Caco-2 (cell line): ENCODE results near the gene NPTX1. TPM values are rescaled to one million over a fixed set of nuclear protein-coding genes. Genes with fewer than 3 reads are reported as not detected.

Experiments used
- BruUV-seq: library from RNA; stranded (reverse); fragments of 400-500 nt; replicated peaks from 2 replicates; lab custom pipeline; 2021; lab: Mats Ljungman, UMichigan
- CTCF ChIA-PET: fragments of 300-600 bp; sonication (Branson Sonifier 250); formaldehyde crosslinking; loops from one replicate; lab custom pipeline; 2022; ENCODE audit warnings: antibody characterized with exemption; lab: Charles Lee
- POLR2A ChIA-PET: fragments of 300-600 bp; sonication (Branson Sonifier 250); formaldehyde crosslinking; loops from one replicate; lab custom pipeline; 2022; ENCODE audit warnings: antibody characterized with exemption; lab: Charles Lee
- DNase-seq, 2 experiments: peaks; one replicate each; pipeline versions ENCODE4 v3.0.0 to v3.0.0-alpha.2; 2020 to 2022
- H3K27me3 ChIP-seq: replicated peaks from 2 replicates; pipeline ENCODE4 v1.6.0; 2011; ENCODE audit warnings: low read length; ENCODE audit not compliant: control insufficient read depth, insufficient read depth
- H3K36me3 ChIP-seq: 2 replicates; pipeline ENCODE4 v1.5.1; 2011; ENCODE audit warnings: low read length; ENCODE audit not compliant: control insufficient read depth, insufficient read depth
- H3K4me1 ChIP-seq: fragments of 250-450 bp; sonication (Bioruptor Pico); 2 replicates; pipeline ENCODE4 v1.5.1; 2020; ENCODE audit warnings: mild to moderate bottlenecking
- H3K4me3 ChIP-seq: 2 replicates; pipeline ENCODE4 v1.5.1; 2011; ENCODE audit warnings: low read depth, mild to moderate bottlenecking, control low read depth, low read length
- H3K9me3 ChIP-seq: fragments of 250-450 bp; sonication (Bioruptor Pico); 2 replicates; pipeline ENCODE4 v1.5.1; 2020; ENCODE audit warnings: mild to moderate bottlenecking, moderate library complexity
- H3K27ac Mint-ChIP-seq: one replicate; pipeline ENCODE4 v1.8.0; 2022; ENCODE audit warnings: mixed read lengths; ENCODE audit not compliant: unreplicated experiment
- H3K27me3 Mint-ChIP-seq: one replicate; pipeline ENCODE4 v1.8.0; 2022; ENCODE audit warnings: mixed read lengths; ENCODE audit not compliant: insufficient read depth, unreplicated experiment
- H3K36me3 Mint-ChIP-seq: one replicate; pipeline ENCODE4 v1.8.0; 2022; ENCODE audit warnings: mild to moderate bottlenecking, mixed read lengths; ENCODE audit not compliant: insufficient read depth, unreplicated experiment
- H3K4me1 Mint-ChIP-seq: one replicate; pipeline ENCODE4 v1.8.0; 2022; ENCODE audit warnings: low read depth, mixed read lengths; ENCODE audit not compliant: unreplicated experiment
- H3K4me3 Mint-ChIP-seq: one replicate; pipeline ENCODE4 v1.8.0; 2022; ENCODE audit warnings: mild to moderate bottlenecking, moderate library complexity, mixed read lengths; ENCODE audit not compliant: unreplicated experiment
- H3K9me3 Mint-ChIP-seq: one replicate; pipeline ENCODE4 v1.8.0; 2022; ENCODE audit warnings: mixed read lengths; ENCODE audit not compliant: unreplicated experiment
- CTCF ChIP-seq, 2 experiments: fragments of 200-600 bp in 1 of 2; IDR thresholded peaks; 1 replicate in 1 of 2; 2 replicates in 1 of 2; pipeline versions ENCODE4 v1.5.1 to v1.8.0; 2011 to 2022; ENCODE audit warnings: antibody characterized with exemption in 1 of 2, control low read depth in 1 of 2, inconsistent platforms in 1 of 2, low read depth in 1 of 2, low read length in 1 of 2, mild to moderate bottlenecking in 1 of 2, moderate library complexity in 1 of 2; ENCODE audit not compliant: insufficient read depth in 1 of 2, severe bottlenecking in 1 of 2, unreplicated experiment in 1 of 2
- intact Hi-C: fragments of 100-400 bp; cut with micrococcal nuclease; formaldehyde crosslinking; loops from one replicate; pipeline ENCODE4 v1.10.0; 2022; ENCODE audit not compliant: unreplicated experiment
- total RNA-seq: library from RNA; stranded (reverse); gene quantifications from 2 replicates; pipeline ENCODE4 v1.2.3, GENCODE V29; 2022

Gene NPTX1
- total RNA-seq, 1 experiment from 2014 or later, result 0.57 TPM

- no peaks in the 10 kb centered on the region for H3K36me3 Mint-ChIP-seq
- no peak for TF ChIP-seq CTCF (IDR thresholded peaks at IDR 0.05; ENCODE audit: insufficient read depth in 1 of 2, low read depth in 1 of 2, low read length in 1 of 2, severe bottlenecking in 1 of 2, unreplicated experiment in 1 of 2)
- no peaks in the 10 kb centered on the region for H3K9me3 ChIP-seq
- ChIA-PET POLR2A (no interaction called here), CTCF (no interaction called here)
- no peaks in the 10 kb centered on the region for H3K4me1 Mint-ChIP-seq
- intact Hi-C loops, result no loop called here
- peaks cover 5% of the 10 kb centered on the region for H3K27me3 Mint-ChIP-seq
- no peaks in the 10 kb centered on the region for H3K9me3 Mint-ChIP-seq
- H3K27ac Mint-ChIP-seq, result no peak overlapping the region
- peaks cover 10% of the 10 kb centered on the region for H3K4me1 ChIP-seq
- H3K4me3 Mint-ChIP-seq, result no peak overlapping the region
- no peak overlapping the region for H3K4me3 ChIP-seq
- no peaks in the 10 kb centered on the region; the same call in 1 of the 2 replicates for H3K27me3 ChIP-seq
- no TSS peak for BruUV-seq
- DNase-seq, result no peak
- no peaks in the 10 kb centered on the region for H3K36me3 ChIP-seq
These were observed 9.4 kb upstream of the NPTX1 start for GRCh38 chr17:80485846-80486245.

- Histone ChIP-seq H3K36me3 (no peaks in the 10 kb centered on the region), H3K4me3 (no peak overlapping the region), H3K9me3 (no peaks in the 10 kb centered on the region), H3K4me1 (peaks cover 6% of the 10 kb centered on the region; the same call in 1 of the 2 replicates), H3K27me3 (no peaks in the 10 kb centered on the region; the same call in 1 of the 2 replicates)
- H3K9me3 Mint-ChIP-seq, result no peaks in the 10 kb centered on the region
- BruUV-seq, result no TSS peak
- no peaks in the 10 kb centered on the region for H3K4me1 Mint-ChIP-seq
- no peak for TF ChIP-seq CTCF (IDR thresholded peaks at IDR 0.05; ENCODE audit: insufficient read depth in 1 of 2, low read depth in 1 of 2, low read length in 1 of 2, severe bottlenecking in 1 of 2, unreplicated experiment in 1 of 2)
- intact Hi-C loops, result no loop called here
- ChIA-PET CTCF (no interaction called here), POLR2A (no interaction called here)
- DNase-seq, result no peak
- H3K27ac Mint-ChIP-seq, result no peak overlapping the region
- no peak overlapping the region for H3K4me3 Mint-ChIP-seq
- H3K27me3 Mint-ChIP-seq, result peaks cover 14% of the 10 kb centered on the region
- no peaks in the 10 kb centered on the region for H3K36me3 Mint-ChIP-seq
These were observed 6.3 kb upstream of the NPTX1 start for GRCh38 chr17:80482555-80483308.

GRCh38 chr17:80482058-80482318 lies 5.6 kb upstream of the NPTX1 start:
- no peaks in the 10 kb centered on the region for H3K9me3 Mint-ChIP-seq
- CTCF ChIA-PET, result no interaction called here
- Histone ChIP-seq H3K9me3 (no peaks in the 10 kb centered on the region), H3K36me3 (no peaks in the 10 kb centered on the region), H3K4me1 (peaks cover 13% of the 10 kb centered on the region), H3K27me3 (no peaks in the 10 kb centered on the region; the same call in 1 of the 2 replicates), H3K4me3 (no peak overlapping the region)
- POLR2A ChIA-PET, result no interaction called here
- no peak overlapping the region for H3K4me3 Mint-ChIP-seq
- no peak for TF ChIP-seq CTCF (IDR thresholded peaks at IDR 0.05; ENCODE audit: insufficient read depth in 1 of 2, low read depth in 1 of 2, low read length in 1 of 2, severe bottlenecking in 1 of 2, unreplicated experiment in 1 of 2)
- H3K27ac Mint-ChIP-seq, result no peak overlapping the region
- no peaks in the 10 kb centered on the region for H3K4me1 Mint-ChIP-seq
- intact Hi-C loops, result no loop called here
- DNase-seq, result no peak
- H3K36me3 Mint-ChIP-seq, result no peaks in the 10 kb centered on the region
- peaks cover 14% of the 10 kb centered on the region for H3K27me3 Mint-ChIP-seq
- no TSS peak for BruUV-seq
